ENCODE results near the gene SHROOM3. TPM values are rescaled to one million over a fixed set of nuclear protein-coding genes. Genes with fewer than 3 reads are reported as not detected.

Gene SHROOM3
- total RNA-seq, 1 donor from 2014 or later = 0.05 TPM

- Mint-ChIP-seq H3K27ac (no peak overlapping the region), H3K36me3 (ENCODE audit: low read depth) (no peaks in the 10 kb centered on the region), H3K4me3 (no peak overlapping the region), H3K27me3 (no peaks in the 10 kb centered on the region), H3K9me3 (no peaks in the 10 kb centered on the region), H3K4me1 (peaks cover 1% of the 10 kb centered on the region)
- DNase-seq = no peak
- intact Hi-C loops (cut with micrococcal nuclease) = no loop called here
Measured at GRCh38 chr4:76782837-76783236, 347.8 kb downstream of the SHROOM3 start.

- H3K27me3 Mint-ChIP-seq = no peaks in the 10 kb centered on the region
- H3K4me3 Mint-ChIP-seq = no peak overlapping the region
- H3K27ac Mint-ChIP-seq = no peak overlapping the region
- no peak for DNase-seq
- H3K4me1 Mint-ChIP-seq = peaks cover 1% of the 10 kb centered on the region
- no peaks in the 10 kb centered on the region for H3K36me3 Mint-ChIP-seq (ENCODE audit: low read depth)
- H3K9me3 Mint-ChIP-seq = peaks cover 1% of the 10 kb centered on the region
- intact Hi-C loops (cut with micrococcal nuclease) = no loop called here
Measured at GRCh38 chr4:76783836-76784235, 348.8 kb downstream of the SHROOM3 start.

GRCh38 chr4:76784237-76784636 lies 349.2 kb downstream of the SHROOM3 start:
- Mint-ChIP-seq H3K9me3 (peaks cover 4% of the 10 kb centered on the region), H3K27ac (no peak overlapping the region), H3K27me3 (no peaks in the 10 kb centered on the region), H3K4me1 (peaks cover 1% of the 10 kb centered on the region), H3K36me3 (ENCODE audit: low read depth) (peaks cover 1% of the 10 kb centered on the region), H3K4me3 (no peak overlapping the region)
- no peak for DNase-seq
- intact Hi-C loops (cut with micrococcal nuclease) = no loop called here

- intact Hi-C loops (cut with micrococcal nuclease) = no loop called here
- H3K4me3 Mint-ChIP-seq = no peak overlapping the region
- peaks cover 1% of the 10 kb centered on the region for H3K36me3 Mint-ChIP-seq (ENCODE audit: low read depth)
- H3K27ac Mint-ChIP-seq = no peak overlapping the region
- no peak for DNase-seq
- H3K27me3 Mint-ChIP-seq = peaks cover 4% of the 10 kb centered on the region
- peaks cover 4% of the 10 kb centered on the region for H3K9me3 Mint-ChIP-seq
- no peaks in the 10 kb centered on the region for H3K4me1 Mint-ChIP-seq
Measured at GRCh38 chr4:76787898-76788297, 352.9 kb downstream of the SHROOM3 start.

GRCh38 chr4:76790377-76790776 lies 355.3 kb downstream of the SHROOM3 start:
- H3K9me3 Mint-ChIP-seq = peaks cover 4% of the 10 kb centered on the region
- intact Hi-C loops (cut with micrococcal nuclease) = no loop called here

GRCh38 chr4:76791479-76791878 lies 356.4 kb downstream of the SHROOM3 start:
- H3K36me3 Mint-ChIP-seq (ENCODE audit: low read depth) = peaks cover 1% of the 10 kb centered on the region
- H3K27ac Mint-ChIP-seq = no peak overlapping the region
- peaks cover 4% of the 10 kb centered on the region for H3K9me3 Mint-ChIP-seq
- intact Hi-C loops (cut with micrococcal nuclease) = no loop called here
- no peaks in the 10 kb centered on the region for H3K4me1 Mint-ChIP-seq
- peaks cover 8% of the 10 kb centered on the region for H3K27me3 Mint-ChIP-seq
- H3K4me3 Mint-ChIP-seq = no peak overlapping the region
- no peak for DNase-seq

More at GRCh38 chr4:76790377-76790776, 355.3 kb downstream of the SHROOM3 start:
- no peak overlapping the region for H3K27ac Mint-ChIP-seq
- H3K4me3 Mint-ChIP-seq = no peak overlapping the region
- peaks cover 1% of the 10 kb centered on the region for H3K36me3 Mint-ChIP-seq (ENCODE audit: low read depth)
- no peaks in the 10 kb centered on the region for H3K4me1 Mint-ChIP-seq
- no peak for DNase-seq
- peaks cover 8% of the 10 kb centered on the region for H3K27me3 Mint-ChIP-seq

- no peak overlapping the region for H3K4me3 Mint-ChIP-seq
- peaks cover 4% of the 10 kb centered on the region for H3K9me3 Mint-ChIP-seq
- no peak for DNase-seq
- H3K36me3 Mint-ChIP-seq (ENCODE audit: low read depth) = peaks cover 1% of the 10 kb centered on the region
- no peaks in the 10 kb centered on the region for H3K4me1 Mint-ChIP-seq
- intact Hi-C loops (cut with micrococcal nuclease) = no loop called here
- peaks cover 8% of the 10 kb centered on the region for H3K27me3 Mint-ChIP-seq
- H3K27ac Mint-ChIP-seq = no peak overlapping the region
Measured at GRCh38 chr4:76792418-76792817, 357.4 kb downstream of the SHROOM3 start.

GRCh38 chr4:76795243-76795642 lies 360.2 kb downstream of the SHROOM3 start:
- H3K4me3 Mint-ChIP-seq = no peak overlapping the region
- H3K36me3 Mint-ChIP-seq (ENCODE audit: low read depth) = no peaks in the 10 kb centered on the region
- DNase-seq = no peak
- H3K9me3 Mint-ChIP-seq = no peaks in the 10 kb centered on the region
- intact Hi-C loops (cut with micrococcal nuclease) = no loop called here
- H3K4me1 Mint-ChIP-seq = no peaks in the 10 kb centered on the region
- peaks cover 12% of the 10 kb centered on the region for H3K27me3 Mint-ChIP-seq
- H3K27ac Mint-ChIP-seq = no peak overlapping the region

GRCh38 chr4:76799140-76799539 lies 364.1 kb downstream of the SHROOM3 start:
- Mint-ChIP-seq H3K9me3 (no peaks in the 10 kb centered on the region), H3K4me1 (no peaks in the 10 kb centered on the region), H3K4me3 (no peak overlapping the region), H3K27me3 (peaks cover 14% of the 10 kb centered on the region), H3K27ac (no peak overlapping the region), H3K36me3 (ENCODE audit: low read depth) (no peaks in the 10 kb centered on the region)
- DNase-seq = no peak
- intact Hi-C loops (cut with micrococcal nuclease) = no loop called here

- no peak overlapping the region for H3K4me3 Mint-ChIP-seq
- H3K9me3 Mint-ChIP-seq = no peaks in the 10 kb centered on the region
- H3K36me3 Mint-ChIP-seq (ENCODE audit: low read depth) = no peaks in the 10 kb centered on the region
- H3K27ac Mint-ChIP-seq = no peak overlapping the region
- peaks cover 15% of the 10 kb centered on the region for H3K27me3 Mint-ChIP-seq
- no peaks in the 10 kb centered on the region for H3K4me1 Mint-ChIP-seq
- intact Hi-C loops (cut with micrococcal nuclease) = no loop called here
- no peak for DNase-seq
Measured at GRCh38 chr4:76799718-76800117, 364.7 kb downstream of the SHROOM3 start.

- H3K9me3 Mint-ChIP-seq = no peaks in the 10 kb centered on the region
Measured at GRCh38 chr4:76800902-76801301, 365.9 kb downstream of the SHROOM3 start.

GRCh38 chr4:76801621-76802235 lies 366.7 kb downstream of the SHROOM3 start:
- intact Hi-C loops (cut with micrococcal nuclease) = no loop called here
- DNase-seq = no peak

More at GRCh38 chr4:76800902-76801301, 365.9 kb downstream of the SHROOM3 start:
- H3K36me3 Mint-ChIP-seq (ENCODE audit: low read depth) = no peaks in the 10 kb centered on the region
- no peak for DNase-seq
- intact Hi-C loops (cut with micrococcal nuclease) = no loop called here
- H3K27me3 Mint-ChIP-seq = peaks cover 13% of the 10 kb centered on the region
- H3K27ac Mint-ChIP-seq = no peak overlapping the region
- no peaks in the 10 kb centered on the region for H3K4me1 Mint-ChIP-seq
- H3K4me3 Mint-ChIP-seq = no peak overlapping the region

GRCh38 chr4:76802236-76803021 lies 367.4 kb downstream of the SHROOM3 start:
- no peaks in the 10 kb centered on the region for H3K4me1 Mint-ChIP-seq
- no peak overlapping the region for H3K4me3 Mint-ChIP-seq
- no peaks in the 10 kb centered on the region for H3K9me3 Mint-ChIP-seq
- intact Hi-C loops (cut with micrococcal nuclease) = no loop called here
- H3K36me3 Mint-ChIP-seq (ENCODE audit: low read depth) = no peaks in the 10 kb centered on the region
- H3K27me3 Mint-ChIP-seq = peaks cover 13% of the 10 kb centered on the region
- H3K27ac Mint-ChIP-seq = no peak overlapping the region
- no peak for DNase-seq

More at GRCh38 chr4:76801621-76802235, 366.7 kb downstream of the SHROOM3 start:
- Mint-ChIP-seq H3K27ac (no peak overlapping the region), H3K27me3 (peaks cover 13% of the 10 kb centered on the region), H3K4me3 (no peak overlapping the region), H3K9me3 (no peaks in the 10 kb centered on the region), H3K36me3 (ENCODE audit: low read depth) (no peaks in the 10 kb centered on the region), H3K4me1 (no peaks in the 10 kb centered on the region)

- H3K9me3 Mint-ChIP-seq = peaks cover 3% of the 10 kb centered on the region
- H3K27ac Mint-ChIP-seq = no peak overlapping the region
- no peaks in the 10 kb centered on the region for H3K4me1 Mint-ChIP-seq
- no peaks in the 10 kb centered on the region for H3K36me3 Mint-ChIP-seq (ENCODE audit: low read depth)
- no peak overlapping the region for H3K4me3 Mint-ChIP-seq
- peaks cover 13% of the 10 kb centered on the region for H3K27me3 Mint-ChIP-seq
- intact Hi-C loops (cut with micrococcal nuclease) = no loop called here
- DNase-seq = no peak
Measured at GRCh38 chr4:76803522-76803921, 368.5 kb downstream of the SHROOM3 start.

Data from activated CD4-positive, alpha-beta T cell treated with anti-CD3 and anti-CD28 coated beads, Interleukin-2, amount 10 ng/mL, durations not matched to agents 24 days and 14 days (primary cell).